GM18867 (cell line): ENCODE results near the gene DEFB110.

Experiments
- ATAC-seq: cut with Tn5 transposase; IDR thresholded peaks from one replicate; pipeline ENCODE4 v1.9.1; 2021; ENCODE audit warnings: mild to moderate bottlenecking, moderate library complexity; ENCODE audit not compliant: unreplicated experiment

Gene DEFB110

GRCh38 chr6:50021894-50022293 is at the start of gene DEFB110:
DEFB110 (minus strand) TSS chr6:50021994; CDS start chr6:50021935, 59 bp downstream.
- ATAC-seq, result no peak

GRCh38 chr6:50070101-50070500 is 48.3 kb upstream of the DEFB110 start:
- no peak for ATAC-seq

- peak; percentile 69 for ATAC-seq
These were observed 40.3 kb upstream of the DEFB110 start for GRCh38 chr6:50062051-50062450.

- ATAC-seq, result peak; percentile 97
These were observed 34.4 kb upstream of the DEFB110 start for GRCh38 chr6:50056242-50056641.

GRCh38 chr6:50049829-50050228 is 28.0 kb upstream of the DEFB110 start, which contains the start of gene DEFB112:
DEFB112 (minus strand) TSS chr6:50049929; CDS start chr6:50049869, 60 bp downstream.
- no peak for ATAC-seq

- no peak for ATAC-seq
These were observed 25.2 kb upstream of the DEFB110 start for GRCh38 chr6:50047026-50047425.

- ATAC-seq, result peak; percentile 89
These were observed 9.2 kb upstream of the DEFB110 start for GRCh38 chr6:50030777-50031562.

- no peak for ATAC-seq
These were observed 8.6 kb upstream of the DEFB110 start for GRCh38 chr6:50030350-50030749.

GRCh38 chr6:50025258-50025657 is 3.5 kb upstream of the DEFB110 start:
- no peak for ATAC-seq

- no peak for ATAC-seq
These were observed 14.0 kb downstream of the DEFB110 start for GRCh38 chr6:50007819-50008218.

GRCh38 chr6:50003139-50003538 is 18.7 kb downstream of the DEFB110 start:
- no peak for ATAC-seq

GRCh38 chr6:49995278-49995677 is 26.5 kb downstream of the DEFB110 start:
- ATAC-seq, result no peak

GRCh38 chr6:49988900-49989299 is 32.9 kb downstream of the DEFB110 start:
- ATAC-seq, result no peak

GRCh38 chr6:49987749-49988148 is 34.0 kb downstream of the DEFB110 start:
- ATAC-seq, result no peak

GRCh38 chr6:49986551-49986950 is 35.2 kb downstream of the DEFB110 start:
- no peak for ATAC-seq

GRCh38 chr6:49982046-49982445 is 39.7 kb downstream of the DEFB110 start:
- ATAC-seq, result no peak

- peak; percentile 52 for ATAC-seq
These were observed 40.9 kb downstream of the DEFB110 start for GRCh38 chr6:49980898-49981297.

GRCh38 chr6:49979584-49979983 is 42.2 kb downstream of the DEFB110 start:
- ATAC-seq, result peak; percentile 60

- peak; percentile 53 for ATAC-seq
These were observed 43.2 kb downstream of the DEFB110 start for GRCh38 chr6:49978332-49979226.

- ATAC-seq, result no peak
These were observed 52.2 kb downstream of the DEFB110 start, which contains the start of gene DEFB113 for GRCh38 chr6:49969605-49970004. DEFB113 (minus strand) TSS chr6:49969625; CDS start chr6:49969625, 0 bp downstream.
